ENCODE measurements around the gene CAD.

DNA sequence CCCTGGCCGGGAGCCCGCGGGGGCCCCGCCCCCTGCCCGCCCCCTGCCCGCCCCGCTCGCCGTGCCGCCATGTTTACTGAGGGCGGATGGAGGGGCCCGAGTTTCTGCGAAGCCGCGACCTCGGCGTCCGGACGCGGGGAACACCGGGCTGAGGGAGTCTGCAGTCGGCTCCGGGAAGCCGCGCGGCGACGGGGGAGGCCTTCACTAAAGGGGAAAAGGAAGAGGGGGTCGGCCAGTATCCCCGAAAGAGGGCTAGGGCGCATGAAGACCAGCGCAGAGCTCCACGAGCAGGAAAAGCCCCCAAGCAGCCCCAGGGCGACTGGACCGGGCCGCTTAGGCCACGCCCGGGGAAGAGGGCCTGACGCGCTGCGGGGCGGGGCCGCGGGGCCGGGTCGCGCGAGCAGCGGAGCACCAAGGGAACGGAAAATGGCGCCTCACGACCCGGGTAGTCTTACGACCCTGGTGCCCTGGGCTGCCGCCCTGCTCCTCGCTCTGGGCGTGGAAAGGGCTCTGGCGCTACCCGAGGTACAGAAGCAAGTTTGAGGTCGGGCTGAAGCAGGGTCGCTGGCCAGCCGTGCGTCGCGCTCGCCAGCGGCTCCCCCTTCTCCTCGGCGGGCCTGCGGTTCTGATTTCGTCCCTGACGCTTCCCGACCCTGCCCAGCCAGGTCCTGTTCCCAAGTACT is 5.1 kb upstream of the CAD start, which contains the start of the genes ATRAID and SLC5A6:
- TF ChIP-seq, protein P1, sequence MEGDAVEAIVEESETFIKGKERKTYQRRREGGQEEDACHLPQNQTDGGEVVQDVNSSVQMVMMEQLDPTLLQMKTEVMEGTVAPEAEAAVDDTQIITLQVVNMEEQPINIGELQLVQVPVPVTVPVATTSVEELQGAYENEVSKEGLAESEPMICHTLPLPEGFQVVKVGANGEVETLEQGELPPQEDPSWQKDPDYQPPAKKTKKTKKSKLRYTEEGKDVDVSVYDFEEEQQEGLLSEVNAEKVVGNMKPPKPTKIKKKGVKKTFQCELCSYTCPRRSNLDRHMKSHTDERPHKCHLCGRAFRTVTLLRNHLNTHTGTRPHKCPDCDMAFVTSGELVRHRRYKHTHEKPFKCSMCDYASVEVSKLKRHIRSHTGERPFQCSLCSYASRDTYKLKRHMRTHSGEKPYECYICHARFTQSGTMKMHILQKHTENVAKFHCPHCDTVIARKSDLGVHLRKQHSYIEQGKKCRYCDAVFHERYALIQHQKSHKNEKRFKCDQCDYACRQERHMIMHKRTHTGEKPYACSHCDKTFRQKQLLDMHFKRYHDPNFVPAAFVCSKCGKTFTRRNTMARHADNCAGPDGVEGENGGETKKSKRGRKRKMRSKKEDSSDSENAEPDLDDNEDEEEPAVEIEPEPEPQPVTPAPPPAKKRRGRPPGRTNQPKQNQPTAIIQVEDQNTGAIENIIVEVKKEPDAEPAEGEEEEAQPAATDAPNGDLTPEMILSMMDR (conservative IDR thresholded peaks at IDR 0.05 in 1 of 2, IDR thresholded peaks at IDR 0.05 in 1 of 2; ENCODE audit: extremely low read depth in 1 of 2, insufficient read depth in 1 of 2, low read depth in 1 of 2, low read length in 2 of 2) = no peak
- TF ChIP-seq EZH2 (IDR thresholded peaks at IDR 0.05; ENCODE audit: borderline replicate concordance, low read length) = no peak

Data from mammary epithelial cell (primary cell).